Measurements from ENCODE around the gene SLCO3A1. TPM values are rescaled to one million over a fixed set of nuclear protein-coding genes. Genes with fewer than 3 reads are reported as not detected.

SLCO3A1 gene
- total RNA-seq, 1 experiment from 2014 or later: under 0.01 TPM

- no peak for DNase-seq (ENCODE audit: low read depth)
These were observed 150.1 kb downstream of the SLCO3A1 start for GRCh38 chr15:92003515-92004067.

- no peak for DNase-seq (ENCODE audit: low read depth)
These were observed 151.6 kb downstream of the SLCO3A1 start for GRCh38 chr15:92005154-92005553.

- DNase-seq (ENCODE audit: low read depth): no peak
These were observed 152.9 kb downstream of the SLCO3A1 start for GRCh38 chr15:92006186-92007028.

GRCh38 chr15:92009162-92009561 lies 155.7 kb downstream of the SLCO3A1 start:
- no peak for DNase-seq (ENCODE audit: low read depth)

GRCh38 chr15:92011611-92012367 lies 158.3 kb downstream of the SLCO3A1 start:
- no peak for DNase-seq (ENCODE audit: low read depth)

- DNase-seq (ENCODE audit: low read depth): no peak
These were observed 158.8 kb downstream of the SLCO3A1 start for GRCh38 chr15:92012368-92012629.

GRCh38 chr15:92012881-92013280 lies 159.4 kb downstream of the SLCO3A1 start:
- DNase-seq (ENCODE audit: low read depth): no peak

GRCh38 chr15:92014281-92015030 lies 160.9 kb downstream of the SLCO3A1 start:
- DNase-seq (ENCODE audit: low read depth): no peak

GRCh38 chr15:92017882-92018534 lies 164.5 kb downstream of the SLCO3A1 start:
- DNase-seq (ENCODE audit: low read depth): no peak

- DNase-seq (ENCODE audit: low read depth): no peak
These were observed 165.2 kb downstream of the SLCO3A1 start for GRCh38 chr15:92018535-92019239.

- no peak for DNase-seq (ENCODE audit: low read depth)
These were observed 166.2 kb downstream of the SLCO3A1 start for GRCh38 chr15:92019706-92020105.

GRCh38 chr15:92020207-92020606 lies 166.7 kb downstream of the SLCO3A1 start:
- no peak for DNase-seq (ENCODE audit: low read depth)

- no peak for DNase-seq (ENCODE audit: low read depth)
These were observed 167.3 kb downstream of the SLCO3A1 start for GRCh38 chr15:92020804-92021203.

GRCh38 chr15:92021792-92022191 lies 168.3 kb downstream of the SLCO3A1 start:
- no peak for DNase-seq (ENCODE audit: low read depth)

- DNase-seq (ENCODE audit: low read depth): no peak
These were observed 170.5 kb downstream of the SLCO3A1 start for GRCh38 chr15:92023965-92024364.

- DNase-seq (ENCODE audit: low read depth): no peak
These were observed 172.3 kb downstream of the SLCO3A1 start for GRCh38 chr15:92025706-92026270.

GRCh38 chr15:92028389-92028724 lies 174.8 kb downstream of the SLCO3A1 start:
- no peak for DNase-seq (ENCODE audit: low read depth)

- no peak for DNase-seq (ENCODE audit: low read depth)
These were observed 176.3 kb downstream of the SLCO3A1 start for GRCh38 chr15:92029767-92030166.

- DNase-seq (ENCODE audit: low read depth): no peak
These were observed 179.8 kb downstream of the SLCO3A1 start for GRCh38 chr15:92033314-92033713.

GRCh38 chr15:92033723-92034122 lies 180.2 kb downstream of the SLCO3A1 start:
- DNase-seq (ENCODE audit: low read depth): no peak

GRCh38 chr15:92034227-92034626 lies 180.7 kb downstream of the SLCO3A1 start:
- DNase-seq (ENCODE audit: low read depth): no peak
